Measurements from ENCODE around the gene ARMC12. TPM values are rescaled to one million over a fixed set of nuclear protein-coding genes. Genes with fewer than 3 reads are reported as not detected.

The ARMC12 gene
- total RNA-seq, 4 donors from 2014 or later = 0.69 to 3.2 (median 1.2) TPM; not detected in 1

DNA sequence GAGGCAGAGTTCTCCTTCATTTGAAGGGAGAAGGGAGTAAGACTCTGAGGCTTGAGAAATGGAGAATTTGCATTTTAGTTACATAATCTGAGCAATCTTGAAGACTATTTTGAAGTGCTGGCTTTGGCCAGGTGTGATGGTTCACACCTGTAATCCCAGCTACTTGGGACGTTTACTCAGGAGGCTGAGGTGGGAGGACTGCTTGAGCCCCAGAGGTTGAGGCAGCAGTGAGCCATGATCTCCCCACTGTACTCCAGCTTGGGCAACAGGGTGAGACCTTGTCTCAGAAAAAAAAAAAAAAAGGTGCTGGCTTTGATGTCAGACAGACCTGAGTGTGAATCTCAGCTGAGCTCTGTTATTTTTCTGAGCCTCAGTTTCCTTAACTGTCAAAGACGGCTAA, 12.4 kb upstream of the ARMC12 start:
- TF ChIP-seq CTCF (IDR thresholded peaks at IDR 0.05) = no peak
- DNase-seq (ENCODE audit: low spot score) (no peak), ATAC-seq (ENCODE audit: low FRiP score) (no peak)

- TF ChIP-seq CTCF (IDR thresholded peaks at IDR 0.05) = no peak
- ATAC-seq (ENCODE audit: low FRiP score) = no peak
- no peak for DNase-seq (ENCODE audit: low spot score)
These were observed 11.6 kb upstream of the ARMC12 start for GRCh38 chr6:35725081-35725708.

DNA sequence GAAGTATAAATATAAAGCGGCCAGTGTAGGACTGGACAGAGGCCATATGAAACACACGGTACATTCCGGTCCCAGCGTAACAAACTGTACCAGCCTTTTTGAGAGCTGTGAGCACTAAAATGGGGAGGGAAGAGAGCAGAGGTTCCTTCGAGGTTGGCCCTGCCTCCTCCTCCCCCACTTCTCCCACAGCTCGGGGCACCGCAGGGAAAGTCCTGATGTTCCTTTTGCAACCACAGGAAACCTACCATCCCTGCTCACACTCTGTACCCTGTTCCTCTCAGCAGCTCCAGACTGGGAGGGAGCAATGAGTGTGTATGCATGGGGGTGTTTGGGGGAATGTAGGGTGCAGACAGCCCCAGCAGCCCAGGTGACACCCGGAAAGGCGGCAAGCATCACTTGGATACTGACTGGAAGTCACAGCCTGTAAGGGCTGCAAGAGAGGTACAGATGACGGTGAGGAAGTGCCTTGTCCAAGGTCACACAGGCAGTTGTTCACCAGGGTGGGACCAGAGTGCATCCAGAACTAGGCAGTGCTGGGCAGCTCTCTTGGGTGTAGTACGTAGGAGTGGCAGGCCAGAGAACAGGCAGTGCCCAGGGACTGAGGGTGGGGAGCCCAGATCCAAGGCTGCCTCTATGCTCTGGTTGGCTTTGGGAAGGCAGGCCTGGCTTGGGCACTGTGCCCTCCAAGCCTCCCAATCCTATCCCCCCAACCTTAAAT, 11.0 kb upstream of the ARMC12 start:
- ATAC-seq (ENCODE audit: low FRiP score) (peak; percentile 34), DNase-seq (ENCODE audit: low spot score) (no peak)
- no peak for TF ChIP-seq CTCF (IDR thresholded peaks at IDR 0.05)

DNA sequence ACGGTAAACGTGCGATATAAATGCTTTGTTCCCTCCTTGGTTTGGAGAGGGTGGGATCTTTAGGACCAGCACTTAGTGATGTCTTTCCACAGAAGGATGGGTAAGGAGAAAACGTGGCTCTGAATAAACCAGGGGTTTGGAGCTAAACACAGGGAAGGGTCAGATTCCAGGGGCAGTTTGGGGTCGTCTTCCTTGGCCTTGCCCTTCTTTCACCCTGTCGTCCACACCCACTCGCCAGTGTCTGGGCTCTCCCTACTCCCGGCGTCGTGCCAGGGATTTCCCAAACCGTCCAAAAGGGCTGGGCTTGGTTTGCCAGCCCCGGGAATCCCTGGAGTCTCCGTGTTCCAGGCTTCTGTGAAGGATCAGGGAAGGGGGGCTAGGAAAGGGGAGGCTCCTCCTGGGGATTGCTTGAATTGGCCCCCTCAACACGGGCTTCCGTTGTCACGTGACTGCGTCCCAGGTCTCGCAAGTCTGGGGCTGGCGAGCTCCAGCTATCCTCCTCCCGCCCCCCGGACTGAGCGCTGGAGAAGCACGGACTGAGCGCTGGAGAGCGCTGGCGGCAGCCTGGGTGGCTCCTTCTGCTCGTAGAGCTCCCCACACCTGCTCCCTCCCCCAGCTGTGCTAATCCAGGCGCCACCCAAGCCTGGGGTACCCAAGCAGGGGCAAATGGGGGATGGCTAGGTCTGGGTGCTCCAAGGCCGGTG, 9.4 kb upstream of the ARMC12 start:
- ATAC-seq (ENCODE audit: low FRiP score) (peak; percentile 37), DNase-seq (ENCODE audit: low spot score) (peak; percentile 68)
- no peak for TF ChIP-seq CTCF (IDR thresholded peaks at IDR 0.05)

- no peak for TF ChIP-seq CTCF (IDR thresholded peaks at IDR 0.05)
- DNase-seq (ENCODE audit: low spot score) = peak; percentile 70
- peak; percentile 71 for ATAC-seq (ENCODE audit: low FRiP score)
These were observed 8.7 kb upstream of the ARMC12 start for GRCh38 chr6:35727935-35728682.

DNA sequence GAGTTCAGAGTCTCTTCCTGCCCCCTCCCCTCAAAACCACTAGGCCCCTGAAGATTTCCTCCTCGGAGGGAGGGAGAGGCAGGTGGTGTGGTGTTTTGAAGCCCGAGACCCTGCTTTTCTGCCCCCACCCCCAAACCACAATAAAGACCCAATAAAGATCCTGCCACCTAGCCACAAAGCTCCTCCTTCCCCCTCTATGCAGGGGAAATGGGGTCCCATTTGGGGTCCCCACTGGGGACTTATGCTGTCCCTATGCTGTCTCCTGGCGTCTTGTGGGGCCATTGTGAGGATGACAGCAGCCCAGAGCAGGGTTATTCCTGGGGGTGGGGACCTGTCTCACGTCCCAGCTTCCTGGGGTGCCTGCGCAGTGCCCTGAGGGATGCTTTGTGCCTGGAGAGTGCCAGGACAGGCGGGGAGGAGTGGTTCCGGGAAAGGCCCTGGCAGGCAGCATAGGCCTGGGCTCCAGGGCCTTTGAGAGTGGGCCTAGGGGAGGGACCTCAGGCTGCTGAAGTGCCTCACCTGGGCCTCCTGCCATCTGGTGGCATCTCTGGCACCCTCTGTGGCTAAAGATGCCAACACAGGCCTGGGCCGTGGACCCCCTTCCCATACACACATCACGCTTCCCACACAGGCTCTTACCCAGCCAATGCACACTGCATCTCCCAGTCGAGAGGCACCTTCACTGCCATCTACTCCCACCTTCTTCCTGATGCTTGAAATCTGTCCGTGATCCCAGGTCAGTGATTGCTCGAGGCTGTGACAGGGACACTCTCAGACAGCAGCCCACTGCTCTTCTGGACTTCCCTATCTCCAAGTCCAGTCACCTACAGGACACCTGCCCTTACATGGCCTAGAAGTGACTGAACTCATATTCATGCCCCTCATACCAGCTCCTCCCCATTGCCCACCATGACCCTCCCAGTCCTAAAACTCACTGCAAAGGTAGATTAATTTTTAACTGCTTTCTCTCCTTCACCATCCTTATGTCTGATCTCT, 7.9 kb upstream of the ARMC12 start:
- ATAC-seq (ENCODE audit: low FRiP score) (no peak), DNase-seq (ENCODE audit: low spot score) (no peak)
- TF ChIP-seq CTCF (IDR thresholded peaks at IDR 0.05) = no peak
